Lower leg skin (tissue), 3 donors: ENCODE measurements around the gene DBP.

ENCODE experiments used
- CTCF ChIP-seq, 3 donors: fragments of 450-650 bp; IDR thresholded peaks; one replicate each; pipeline ENCODE4 v1.5.1; 2016; ENCODE audit warnings: antibody characterized with exemption in 3 of 3, mild to moderate bottlenecking in 3 of 3, moderate library complexity in 2 of 3
- POLR2A ChIP-seq, 2 donors: fragments of 450-650 bp; IDR thresholded peaks; one replicate each; pipeline ENCODE4 v1.6.1; 2016 to 2017; ENCODE audit warnings: antibody characterized with exemption in 2 of 2, mild to moderate bottlenecking in 1 of 2, moderate library complexity in 1 of 2

DNA sequence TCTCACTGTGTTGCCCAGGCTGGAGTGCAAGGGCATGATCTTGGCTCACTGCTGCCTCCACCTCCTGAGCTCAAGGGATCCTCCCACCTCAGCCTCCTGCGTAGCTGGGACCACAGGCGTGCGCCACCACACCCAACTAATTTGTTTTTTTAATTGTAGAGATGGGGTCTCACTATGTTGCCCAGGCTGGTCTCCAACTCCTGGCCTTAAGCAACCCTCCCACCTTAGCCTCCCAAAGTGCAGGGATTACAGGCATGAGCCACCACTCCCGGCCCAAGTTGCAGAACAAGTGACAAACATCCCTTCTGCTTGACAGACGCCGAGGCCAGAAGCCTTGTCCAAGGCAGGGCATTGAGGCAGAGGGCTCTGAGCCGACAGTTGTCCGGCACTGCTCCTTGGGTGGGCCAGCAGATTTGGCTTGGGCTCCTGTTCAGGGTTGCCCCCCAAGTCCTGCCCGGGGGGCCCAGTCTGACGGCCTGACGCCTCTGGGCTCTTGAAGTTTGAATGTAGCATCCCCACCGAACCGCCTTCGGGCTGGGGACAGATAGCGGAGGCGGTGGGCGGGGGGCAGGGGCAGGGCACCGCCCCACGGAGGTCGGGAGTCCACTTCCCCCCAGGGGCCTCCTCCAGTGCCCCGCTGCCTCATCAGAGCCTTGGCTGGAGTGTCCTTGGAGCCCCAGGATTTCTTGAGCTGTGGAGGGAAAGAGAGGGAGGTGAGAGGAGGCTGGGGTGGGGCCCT lies 36.3 kb downstream of the DBP start:
- TF ChIP-seq POLR2A (IDR thresholded peaks at IDR 0.05) (no peak), CTCF (IDR thresholded peaks at IDR 0.05) (no peak)
